Measurements from ENCODE around the gene PRRX2. TPM values are rescaled to one million over a fixed set of nuclear protein-coding genes. Genes with fewer than 3 reads are reported as not detected.

PRRX2 gene
- total and polyA plus RNA-seq, 2 experiments from 2014 or later = 5.8 to 8.3 TPM

GRCh38 chr9:129714511-129715061, 49.1 kb downstream of the PRRX2 start:
- H4K20me1 ChIP-seq (replicated peaks; ENCODE audit: insufficient read depth) = no peaks in the 10 kb centered on the region
- H3K4me3 Mint-ChIP-seq = no peak overlapping the region
- no peaks in the 10 kb centered on the region for H3K36me3 Mint-ChIP-seq (ENCODE audit: low read depth)
- H3K4me1 Mint-ChIP-seq = peaks cover 6% of the 10 kb centered on the region
- H3K9me2 ChIP-seq (ENCODE audit: insufficient read depth) = no peaks in the 10 kb centered on the region
- no peaks in the 10 kb centered on the region for H3K27me3 ChIP-seq (ENCODE audit: insufficient read depth)
- no peak overlapping the region for H2AFZ ChIP-seq
- no peak for ATAC-seq
- no peak overlapping the region for H3K27ac ChIP-seq (ENCODE audit: low read depth)
- peaks cover 9% of the 10 kb centered on the region; the same call in 1 of the 2 replicates for H3K4me1 ChIP-seq (ENCODE audit: insufficient read depth)
- no peaks in the 10 kb centered on the region for H3K79me2 ChIP-seq (replicated peaks; ENCODE audit: insufficient read depth)
- no peak overlapping the region for H3K4me3 ChIP-seq
- no peaks in the 10 kb centered on the region for H3K9me3 Mint-ChIP-seq
- H3K27ac Mint-ChIP-seq = no peak overlapping the region
- TF ChIP-seq EZH2phosphoT487 (IDR thresholded peaks at IDR 0.05; ENCODE audit: unreplicated experiment) = no peak
- TF ChIP-seq, protein P1, sequence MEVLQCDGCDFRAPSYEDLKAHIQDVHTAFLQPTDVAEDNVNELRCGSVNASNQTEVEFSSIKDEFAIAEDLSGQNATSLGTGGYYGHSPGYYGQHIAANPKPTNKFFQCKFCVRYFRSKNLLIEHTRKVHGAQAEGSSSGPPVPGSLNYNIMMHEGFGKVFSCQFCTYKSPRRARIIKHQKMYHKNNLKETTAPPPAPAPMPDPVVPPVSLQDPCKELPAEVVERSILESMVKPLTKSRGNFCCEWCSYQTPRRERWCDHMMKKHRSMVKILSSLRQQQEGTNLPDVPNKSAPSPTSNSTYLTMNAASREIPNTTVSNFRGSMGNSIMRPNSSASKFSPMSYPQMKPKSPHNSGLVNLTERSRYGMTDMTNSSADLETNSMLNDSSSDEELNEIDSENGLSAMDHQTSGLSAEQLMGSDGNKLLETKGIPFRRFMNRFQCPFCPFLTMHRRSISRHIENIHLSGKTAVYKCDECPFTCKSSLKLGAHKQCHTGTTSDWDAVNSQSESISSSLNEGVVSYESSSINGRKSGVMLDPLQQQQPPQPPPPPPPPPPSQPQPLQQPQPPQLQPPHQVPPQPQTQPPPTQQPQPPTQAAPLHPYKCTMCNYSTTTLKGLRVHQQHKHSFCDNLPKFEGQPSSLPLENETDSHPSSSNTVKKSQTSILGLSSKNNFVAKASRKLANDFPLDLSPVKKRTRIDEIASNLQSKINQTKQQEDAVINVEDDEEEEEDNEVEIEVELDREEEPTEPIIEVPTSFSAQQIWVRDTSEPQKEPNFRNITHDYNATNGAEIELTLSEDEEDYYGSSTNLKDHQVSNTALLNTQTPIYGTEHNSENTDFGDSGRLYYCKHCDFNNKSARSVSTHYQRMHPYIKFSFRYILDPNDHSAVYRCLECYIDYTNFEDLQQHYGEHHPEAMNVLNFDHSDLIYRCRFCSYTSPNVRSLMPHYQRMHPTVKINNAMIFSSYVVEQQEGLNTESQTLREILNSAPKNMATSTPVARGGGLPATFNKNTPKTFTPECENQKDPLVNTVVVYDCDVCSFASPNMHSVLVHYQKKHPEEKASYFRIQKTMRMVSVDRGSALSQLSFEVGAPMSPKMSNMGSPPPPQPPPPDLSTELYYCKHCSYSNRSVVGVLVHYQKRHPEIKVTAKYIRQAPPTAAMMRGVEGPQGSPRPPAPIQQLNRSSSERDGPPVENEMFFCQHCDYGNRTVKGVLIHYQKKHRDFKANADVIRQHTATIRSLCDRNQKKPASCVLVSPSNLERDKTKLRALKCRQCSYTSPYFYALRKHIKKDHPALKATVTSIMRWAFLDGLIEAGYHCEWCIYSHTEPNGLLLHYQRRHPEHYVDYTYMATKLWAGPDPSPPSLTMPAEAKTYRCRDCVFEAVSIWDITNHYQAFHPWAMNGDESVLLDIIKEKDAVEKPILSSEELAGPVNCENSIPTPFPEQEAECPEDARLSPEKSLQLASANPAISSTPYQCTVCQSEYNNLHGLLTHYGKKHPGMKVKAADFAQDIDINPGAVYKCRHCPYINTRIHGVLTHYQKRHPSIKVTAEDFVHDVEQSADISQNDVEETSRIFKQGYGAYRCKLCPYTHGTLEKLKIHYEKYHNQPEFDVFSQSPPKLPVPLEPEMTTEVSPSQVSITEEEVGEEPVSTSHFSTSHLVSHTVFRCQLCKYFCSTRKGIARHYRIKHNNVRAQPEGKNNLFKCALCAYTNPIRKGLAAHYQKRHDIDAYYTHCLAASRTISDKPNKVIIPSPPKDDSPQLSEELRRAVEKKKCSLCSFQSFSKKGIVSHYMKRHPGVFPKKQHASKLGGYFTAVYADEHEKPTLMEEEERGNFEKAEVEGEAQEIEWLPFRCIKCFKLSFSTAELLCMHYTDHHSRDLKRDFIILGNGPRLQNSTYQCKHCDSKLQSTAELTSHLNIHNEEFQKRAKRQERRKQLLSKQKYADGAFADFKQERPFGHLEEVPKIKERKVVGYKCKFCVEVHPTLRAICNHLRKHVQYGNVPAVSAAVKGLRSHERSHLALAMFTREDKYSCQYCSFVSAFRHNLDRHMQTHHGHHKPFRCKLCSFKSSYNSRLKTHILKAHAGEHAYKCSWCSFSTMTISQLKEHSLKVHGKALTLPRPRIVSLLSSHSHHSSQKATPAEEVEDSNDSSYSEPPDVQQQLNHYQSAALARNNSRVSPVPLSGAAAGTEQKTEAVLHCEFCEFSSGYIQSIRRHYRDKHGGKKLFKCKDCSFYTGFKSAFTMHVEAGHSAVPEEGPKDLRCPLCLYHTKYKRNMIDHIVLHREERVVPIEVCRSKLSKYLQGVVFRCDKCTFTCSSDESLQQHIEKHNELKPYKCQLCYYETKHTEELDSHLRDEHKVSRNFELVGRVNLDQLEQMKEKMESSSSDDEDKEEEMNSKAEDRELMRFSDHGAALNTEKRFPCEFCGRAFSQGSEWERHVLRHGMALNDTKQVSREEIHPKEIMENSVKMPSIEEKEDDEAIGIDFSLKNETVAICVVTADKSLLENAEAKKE (CRISPR knock-in tag; IDR thresholded peaks at IDR 0.05) = no peak
- no peak for TF ChIP-seq JUNB (IDR thresholded peaks at IDR 0.05; ENCODE audit: unreplicated experiment)
- no peak for TF ChIP-seq POLR2AphosphoS5 (IDR thresholded peaks at IDR 0.05; ENCODE audit: low read depth)
- no peak for TF ChIP-seq CREB1 (CRISPR knock-in tag; IDR thresholded peaks at IDR 0.05; ENCODE audit: low read depth)
- TF ChIP-seq STAT1 (IDR thresholded peaks at IDR 0.05; ENCODE audit: unreplicated experiment) = no peak
- no peak for TF ChIP-seq REST (IDR thresholded peaks at IDR 0.05; ENCODE audit: unreplicated experiment)
- TF ChIP-seq, protein P2, sequence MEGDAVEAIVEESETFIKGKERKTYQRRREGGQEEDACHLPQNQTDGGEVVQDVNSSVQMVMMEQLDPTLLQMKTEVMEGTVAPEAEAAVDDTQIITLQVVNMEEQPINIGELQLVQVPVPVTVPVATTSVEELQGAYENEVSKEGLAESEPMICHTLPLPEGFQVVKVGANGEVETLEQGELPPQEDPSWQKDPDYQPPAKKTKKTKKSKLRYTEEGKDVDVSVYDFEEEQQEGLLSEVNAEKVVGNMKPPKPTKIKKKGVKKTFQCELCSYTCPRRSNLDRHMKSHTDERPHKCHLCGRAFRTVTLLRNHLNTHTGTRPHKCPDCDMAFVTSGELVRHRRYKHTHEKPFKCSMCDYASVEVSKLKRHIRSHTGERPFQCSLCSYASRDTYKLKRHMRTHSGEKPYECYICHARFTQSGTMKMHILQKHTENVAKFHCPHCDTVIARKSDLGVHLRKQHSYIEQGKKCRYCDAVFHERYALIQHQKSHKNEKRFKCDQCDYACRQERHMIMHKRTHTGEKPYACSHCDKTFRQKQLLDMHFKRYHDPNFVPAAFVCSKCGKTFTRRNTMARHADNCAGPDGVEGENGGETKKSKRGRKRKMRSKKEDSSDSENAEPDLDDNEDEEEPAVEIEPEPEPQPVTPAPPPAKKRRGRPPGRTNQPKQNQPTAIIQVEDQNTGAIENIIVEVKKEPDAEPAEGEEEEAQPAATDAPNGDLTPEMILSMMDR (conservative IDR thresholded peaks at IDR 0.05; ENCODE audit: low read depth in 2 of 2) = no peak
- no peak for TF ChIP-seq NANOG (IDR thresholded peaks at IDR 0.05; ENCODE audit: borderline replicate concordance)
- no peak for TF ChIP-seq ZNF114 (CRISPR knock-in tag; IDR thresholded peaks at IDR 0.05)
- TF ChIP-seq ETS1 (IDR thresholded peaks at IDR 0.05) = no peak
- no peak for TF ChIP-seq EZH2 (IDR thresholded peaks at IDR 0.05; ENCODE audit: low read depth, unreplicated experiment)
- TF ChIP-seq ZNF331 (CRISPR knock-in tag; IDR thresholded peaks at IDR 0.05; ENCODE audit: low read depth) = no peak
- H3K4me2 ChIP-seq = no peak overlapping the region
- peaks cover 6% of the 10 kb centered on the region for H3K27me3 Mint-ChIP-seq (ENCODE audit: insufficient read depth, low read depth, poor library complexity)
- no peaks in the 10 kb centered on the region for H3K36me3 ChIP-seq (ENCODE audit: insufficient read depth)
- no peaks in the 10 kb centered on the region for H3F3A ChIP-seq (replicated peaks; ENCODE audit: low read depth)
- DNase-seq (ENCODE audit: low spot score) = no peak

Data from GM23338 (cell line).